ENCODE measurements around the gene TRIM45.
"Not testable (repeated sequence)": the region's sequence is repeated elsewhere in the genome, so short reads cannot be mapped to it uniquely, and the experiment has no call there.

TRIM45 gene

DNA sequence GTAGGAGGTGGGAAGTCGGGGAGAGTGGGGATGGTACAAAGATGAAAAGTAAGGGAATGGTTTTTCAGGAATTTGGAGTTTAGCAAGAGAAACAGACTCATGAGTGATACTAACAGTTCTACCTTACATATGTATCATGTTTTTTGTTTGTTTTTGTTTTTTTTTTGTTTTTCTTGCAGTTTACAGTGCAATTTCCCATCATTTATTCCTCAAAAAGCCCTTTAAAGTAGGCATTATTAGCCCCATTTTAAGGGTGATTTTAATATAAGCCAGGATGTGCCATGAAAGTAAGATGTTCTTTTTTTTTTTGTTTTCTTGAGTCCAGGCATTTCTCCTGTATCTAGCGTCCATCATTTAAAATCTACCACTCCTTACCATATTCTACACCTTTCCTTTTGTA is 13.8 kb upstream of the TRIM45 start:
- DNase-seq (ENCODE audit: low read depth), result no peak

GRCh38 chr1:117130526-117130925 is 9.0 kb upstream of the TRIM45 start:
- DNase-seq (ENCODE audit: low read depth), result no peak

- DNase-seq (ENCODE audit: low read depth), result peak; percentile 70
These were observed 7.0 kb upstream of the TRIM45 start for GRCh38 chr1:117128323-117129079.

DNA sequence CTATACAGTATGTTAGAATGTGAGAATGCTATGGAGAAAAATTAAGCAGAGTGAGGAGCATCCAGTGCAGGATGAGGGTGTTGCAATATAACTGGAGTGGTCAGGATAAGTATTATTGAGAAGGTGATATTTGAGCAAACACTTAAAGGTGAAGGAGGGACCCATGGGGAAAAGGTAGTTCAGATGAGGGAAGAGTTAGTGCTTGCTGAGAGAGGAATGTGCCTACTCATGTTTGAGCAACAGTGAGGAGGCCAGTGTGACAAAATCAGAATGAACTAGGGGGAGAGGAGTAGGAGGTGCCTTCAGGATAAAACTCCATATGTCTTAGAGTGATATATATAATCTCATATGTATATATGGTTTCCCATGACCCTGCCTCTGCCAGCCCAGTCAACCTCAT is 6.2 kb upstream of the TRIM45 start:
- no peak for DNase-seq (ENCODE audit: low read depth)

DNA sequence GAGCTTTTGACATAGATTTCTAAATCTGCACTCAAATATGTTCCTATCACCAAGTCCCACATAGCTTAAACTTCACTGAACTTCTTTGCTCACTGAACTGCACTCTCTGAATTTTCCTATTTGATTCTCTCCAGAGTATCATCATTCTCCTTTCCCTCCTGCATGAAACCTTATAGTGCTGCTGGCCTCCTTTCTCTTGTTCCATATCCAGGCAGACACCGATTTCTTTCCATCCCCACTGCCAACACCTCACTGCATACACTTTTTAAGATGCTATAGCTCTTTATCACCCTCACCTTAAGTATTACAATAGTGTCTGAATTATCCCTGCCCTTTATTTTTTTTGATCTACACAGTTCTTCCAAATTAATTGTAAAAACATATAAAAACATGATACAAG is 3.1 kb upstream of the TRIM45 start:
- DNase-seq (ENCODE audit: low read depth), result no peak

GRCh38 chr1:117123274-117123673 is 1.7 kb upstream of the TRIM45 start:
- no peak for DNase-seq (ENCODE audit: low read depth)

GRCh38 chr1:117122330-117123025 is 929 bp upstream of the TRIM45 start:
- peak; percentile 19 for DNase-seq (ENCODE audit: low read depth)

DNA sequence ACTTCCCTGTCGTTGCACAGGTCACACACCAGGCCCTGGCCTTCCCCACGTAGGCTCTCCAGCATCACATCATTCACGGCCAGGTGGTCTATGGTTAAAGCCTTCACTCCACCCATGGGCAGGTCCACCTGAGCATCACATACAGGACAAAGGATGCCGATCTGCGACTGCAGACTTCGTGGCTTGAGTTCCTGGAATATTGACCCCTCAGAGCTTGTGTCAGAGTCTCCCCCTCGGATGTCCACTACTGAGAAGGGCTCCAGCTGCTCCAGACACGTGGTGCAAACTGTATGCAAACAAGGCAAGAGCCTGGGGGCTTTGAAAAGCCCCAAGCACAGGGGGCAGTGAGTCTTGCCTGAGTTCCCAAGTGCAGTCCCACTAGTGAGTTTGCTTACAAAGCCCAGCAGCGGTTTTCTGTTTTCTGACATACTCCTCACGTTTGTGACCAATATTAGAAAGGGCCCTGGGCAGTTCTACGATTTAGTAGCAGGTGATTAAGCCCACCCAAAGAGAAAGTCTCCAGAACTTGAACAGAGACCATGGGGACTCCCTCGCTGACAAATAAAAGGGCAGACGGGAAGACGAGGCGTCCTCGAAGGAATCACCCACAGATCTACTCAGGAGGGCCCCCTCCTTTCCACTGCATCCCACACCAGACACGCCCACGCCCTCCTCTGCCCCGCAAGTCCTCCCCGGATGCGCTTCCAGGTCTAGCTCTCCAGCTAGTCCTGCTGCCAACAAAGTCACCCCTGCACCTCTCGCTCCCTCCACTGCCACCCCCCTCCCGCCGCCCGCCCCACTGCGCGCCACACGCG is 568 bp downstream of the TRIM45 start:
- DNase-seq (ENCODE audit: low read depth), result peak; percentile 80

GRCh38 chr1:117119144-117119543 is 2.4 kb downstream of the TRIM45 start:
- not testable (repeated sequence) for DNase-seq (ENCODE audit: low read depth)

- no peak for DNase-seq (ENCODE audit: low read depth)
These were observed 3.4 kb downstream of the TRIM45 start for GRCh38 chr1:117118137-117118536.

DNA sequence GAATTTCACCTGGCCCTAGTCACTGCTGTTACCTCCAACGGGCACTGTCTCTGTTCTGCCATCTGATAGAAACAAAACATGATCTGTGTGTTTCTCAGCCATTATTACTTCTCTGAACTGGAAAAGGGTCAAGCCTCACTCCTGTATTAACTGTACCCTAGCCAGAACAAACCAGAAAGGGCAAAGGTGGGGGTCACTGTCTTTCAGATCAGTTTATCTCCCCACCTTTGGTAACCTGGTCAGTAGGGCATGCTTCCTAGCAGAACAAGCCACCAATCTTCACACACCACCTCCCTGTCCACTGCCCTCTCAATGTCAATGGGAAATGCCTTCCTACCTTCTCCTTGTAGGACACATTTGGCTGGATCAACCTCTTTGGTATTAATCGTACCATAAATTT is 3.9 kb downstream of the TRIM45 start:
- DNase-seq (ENCODE audit: low read depth), result no peak

DNA sequence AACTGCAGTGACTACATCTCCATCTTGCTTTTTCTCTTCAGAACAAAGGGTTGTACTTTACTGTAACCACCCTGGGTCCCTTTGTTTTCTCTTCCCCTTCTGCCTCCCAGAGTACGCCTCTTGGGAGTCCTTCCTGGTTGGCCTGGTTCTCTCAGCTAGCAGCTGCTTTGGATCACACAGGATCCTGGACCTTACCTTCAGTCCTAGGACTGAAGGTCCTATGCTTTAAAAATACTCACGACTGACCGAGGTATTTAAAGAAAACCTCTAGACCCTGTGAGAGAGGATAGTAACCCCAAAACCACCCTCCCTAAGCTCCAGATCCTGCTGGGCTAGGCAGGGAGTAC is 4.8 kb downstream of the TRIM45 start:
- no peak for DNase-seq (ENCODE audit: low read depth)

GRCh38 chr1:117116090-117116783 is 5.3 kb downstream of the TRIM45 start:
- DNase-seq (ENCODE audit: low read depth), result no peak

- DNase-seq (ENCODE audit: low read depth), result no peak
These were observed 6.7 kb downstream of the TRIM45 start for GRCh38 chr1:117114877-117115276.

GRCh38 chr1:117113199-117113598 is 8.3 kb downstream of the TRIM45 start:
- DNase-seq (ENCODE audit: low read depth), result no peak

GRCh38 chr1:117112047-117112717 is 9.4 kb downstream of the TRIM45 start:
- DNase-seq (ENCODE audit: low read depth), result no peak

DNA sequence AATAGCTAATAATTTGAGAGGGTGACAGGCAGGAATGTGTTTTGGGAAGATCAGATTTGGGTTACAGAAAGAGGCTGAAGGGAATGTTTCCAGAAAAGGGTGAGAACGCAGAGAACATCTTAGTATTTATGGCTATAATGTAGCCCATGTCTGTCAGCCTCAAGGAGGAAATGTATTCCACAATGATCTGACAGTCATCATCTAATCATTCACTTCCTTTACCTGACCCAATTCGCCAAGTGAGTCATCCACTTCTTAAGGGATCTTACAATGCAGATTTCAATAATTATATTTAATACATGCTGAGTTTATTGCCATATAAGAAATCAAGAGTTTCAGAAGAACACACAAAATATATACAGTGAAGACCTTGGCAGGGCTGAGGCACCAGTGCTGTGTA is 10.8 kb downstream of the TRIM45 start:
- DNase-seq (ENCODE audit: low read depth), result peak; percentile 80

DNA sequence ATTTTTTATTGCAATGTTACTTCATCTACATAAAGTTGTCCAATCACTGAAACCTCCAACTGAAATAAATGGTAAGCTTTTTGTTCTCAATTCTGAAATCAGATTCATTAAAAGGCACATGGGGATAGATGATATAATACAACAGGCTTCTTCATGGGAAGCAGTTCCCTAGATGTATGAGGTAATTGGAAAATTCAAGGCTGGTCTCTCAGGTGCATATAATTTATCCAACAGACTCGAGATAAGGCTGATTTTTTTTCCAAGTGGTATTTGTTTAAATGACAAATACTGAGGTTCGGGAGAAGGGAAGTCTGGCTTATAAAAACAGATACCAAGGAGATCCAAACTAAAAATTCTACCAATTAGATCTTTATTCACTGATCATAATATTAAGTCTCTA is 14.2 kb downstream of the TRIM45 start:
- DNase-seq (ENCODE audit: low read depth), result no peak

DNA sequence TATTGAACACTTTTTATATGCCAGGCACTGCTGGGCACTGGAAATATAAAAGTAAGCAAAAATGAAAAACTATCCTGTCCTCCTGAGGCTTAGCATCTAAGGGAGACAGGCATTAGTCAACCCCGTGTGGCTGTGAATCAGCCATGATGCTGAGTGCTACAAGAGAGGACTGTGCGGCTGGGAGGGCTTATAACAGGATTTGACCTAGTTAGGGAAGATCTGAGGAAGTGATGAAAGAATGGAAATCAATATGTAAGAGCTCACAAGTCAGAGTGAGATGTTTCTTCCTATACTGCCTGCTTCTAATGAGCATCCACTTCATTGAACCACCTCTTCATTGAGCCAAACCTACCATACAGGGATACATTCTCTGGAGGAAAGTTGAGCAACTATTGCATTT is 15.1 kb downstream of the TRIM45 start:
- DNase-seq (ENCODE audit: low read depth), result peak; percentile 34

- DNase-seq (ENCODE audit: low read depth), result no peak
These were observed 15.8 kb downstream of the TRIM45 start for GRCh38 chr1:117105722-117106121.

DNA sequence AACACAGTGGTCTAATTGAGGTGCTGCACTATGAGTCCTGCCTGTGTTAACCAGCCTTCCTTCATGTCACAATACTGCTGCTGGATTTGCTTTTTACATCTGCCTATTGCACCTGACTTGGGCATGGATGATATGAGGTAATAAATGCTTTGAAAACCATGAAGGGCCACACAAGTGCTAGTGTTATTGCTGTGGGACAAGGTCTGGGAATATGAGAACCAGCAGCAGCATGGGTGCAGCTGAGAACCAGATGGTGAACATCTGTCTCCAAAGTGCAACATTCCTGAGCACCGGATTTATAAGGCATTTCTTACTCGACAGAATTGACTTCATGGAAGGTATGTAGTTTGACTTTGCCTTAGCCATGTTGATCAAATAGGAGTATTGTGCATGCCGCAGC is 16.6 kb downstream of the TRIM45 start:
- no peak for DNase-seq (ENCODE audit: low read depth)

- DNase-seq (ENCODE audit: low read depth), result not testable (repeated sequence)
These were observed 19.7 kb downstream of the TRIM45 start for GRCh38 chr1:117101858-117102257.
